Activated CD4-positive, alpha-beta T cell treated with anti-CD3 and anti-CD28 coated beads, Interleukin-10, Interleukin-2, amounts not matched to agents 100 ng/mL and 50 ng/mL, durations not matched to agents 16 hours and 8 hours (primary cell): ENCODE measurements around the gene ENTPD7.
A peak's percentile ranks its signal among the peaks of the same experiment; 100 is the strongest.
"Not testable (repeated sequence)": the region's sequence is repeated elsewhere in the genome, so short reads cannot be mapped to it uniquely, and the experiment has no call there.

ENCODE experiments used
- DNase-seq: peaks from one replicate; pipeline ENCODE4 v3.0.0-alpha.2; 2020

Gene ENTPD7

DNA sequence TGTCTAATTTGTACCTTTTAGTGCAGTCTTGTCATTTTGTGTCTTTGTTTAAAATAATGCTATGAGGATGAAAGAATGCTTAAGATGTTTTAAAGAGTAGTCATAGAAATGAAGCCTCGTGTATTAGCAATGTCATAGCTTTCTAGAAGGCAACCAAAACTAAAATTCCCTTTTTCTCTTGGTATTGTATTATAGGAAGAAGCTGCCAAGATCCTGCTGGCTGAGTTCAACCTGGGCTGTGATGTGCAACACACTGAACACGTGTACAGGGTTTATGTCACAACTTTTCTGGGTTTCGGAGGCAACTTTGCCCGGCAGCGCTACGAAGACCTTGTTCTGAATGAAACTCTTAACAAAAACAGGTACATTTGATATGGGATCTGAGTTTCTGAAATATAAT, 36.5 kb downstream of the ENTPD7 start:
- DNase-seq: no peak

DNA sequence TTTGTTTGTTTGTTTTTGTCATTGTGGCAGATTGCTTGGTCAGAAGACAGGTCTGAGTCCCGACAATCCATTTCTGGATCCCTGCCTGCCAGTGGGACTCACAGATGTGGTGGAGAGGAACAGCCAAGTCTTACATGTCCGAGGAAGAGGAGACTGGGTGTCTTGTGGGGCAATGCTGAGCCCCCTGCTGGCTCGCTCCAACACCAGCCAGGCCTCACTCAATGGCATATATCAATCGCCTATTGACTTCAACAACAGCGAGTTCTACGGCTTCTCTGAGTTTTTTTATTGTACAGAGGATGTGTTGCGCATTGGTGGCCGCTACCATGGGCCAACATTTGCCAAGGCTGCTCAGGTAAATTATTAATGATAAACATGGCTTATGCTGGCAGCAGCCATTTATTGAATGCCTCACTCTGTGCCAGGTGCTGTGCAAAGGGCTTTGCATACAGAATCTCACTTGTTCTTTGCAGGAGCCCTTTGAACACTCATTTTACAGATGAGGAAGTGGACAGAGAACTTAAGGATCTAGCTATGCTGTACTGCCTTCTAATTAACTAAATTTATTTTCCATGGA, 39.3 kb downstream of the ENTPD7 start:
- DNase-seq: no peak

DNA sequence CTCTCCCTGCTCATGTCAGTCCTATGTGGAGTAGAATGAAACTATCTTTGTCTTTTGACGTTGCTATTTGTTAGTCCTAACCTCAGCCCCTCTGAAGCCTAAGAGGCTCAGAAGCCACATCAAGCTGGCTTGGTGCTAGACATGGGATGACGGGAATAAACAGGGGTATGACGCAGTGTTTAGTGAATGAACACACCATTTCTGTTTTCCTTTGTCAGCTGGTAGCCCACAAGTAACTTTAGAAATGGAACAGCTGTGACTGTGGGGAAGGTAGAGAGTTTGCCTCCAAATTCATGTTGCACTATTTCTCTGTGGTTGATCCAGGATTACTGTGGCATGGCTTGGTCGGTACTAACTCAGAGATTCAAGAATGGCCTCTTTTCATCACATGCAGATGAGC, 41.3 kb downstream of the ENTPD7 start:
- no peak for DNase-seq

DNA sequence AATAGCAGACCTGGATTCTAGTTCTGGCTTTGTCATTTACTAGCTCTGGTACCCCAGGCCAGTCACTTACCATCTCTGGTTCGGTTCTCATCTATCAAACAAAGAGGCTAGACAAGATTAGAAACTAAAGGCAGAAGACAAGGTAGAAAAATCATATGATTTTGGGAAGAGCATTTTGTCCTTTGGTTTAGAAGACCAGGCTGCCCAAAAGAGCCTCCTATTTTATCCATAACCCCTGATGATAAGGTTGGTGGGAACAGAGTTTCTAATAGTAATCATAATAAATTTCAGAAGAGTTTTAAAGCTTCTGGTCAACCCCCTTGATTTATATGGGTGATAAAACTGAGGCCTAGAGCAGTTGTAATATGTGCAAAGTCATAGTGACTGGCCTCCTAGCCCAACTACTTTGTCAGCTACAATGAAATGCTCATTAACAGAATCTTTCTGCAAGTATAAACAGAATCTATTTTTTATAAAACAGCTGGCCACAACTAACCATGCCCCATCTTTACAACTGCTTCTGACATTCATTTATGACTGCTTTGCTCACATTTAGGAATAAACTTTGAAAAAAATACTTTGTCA, 49.2 kb downstream of the ENTPD7 start:
- no peak for DNase-seq

DNA sequence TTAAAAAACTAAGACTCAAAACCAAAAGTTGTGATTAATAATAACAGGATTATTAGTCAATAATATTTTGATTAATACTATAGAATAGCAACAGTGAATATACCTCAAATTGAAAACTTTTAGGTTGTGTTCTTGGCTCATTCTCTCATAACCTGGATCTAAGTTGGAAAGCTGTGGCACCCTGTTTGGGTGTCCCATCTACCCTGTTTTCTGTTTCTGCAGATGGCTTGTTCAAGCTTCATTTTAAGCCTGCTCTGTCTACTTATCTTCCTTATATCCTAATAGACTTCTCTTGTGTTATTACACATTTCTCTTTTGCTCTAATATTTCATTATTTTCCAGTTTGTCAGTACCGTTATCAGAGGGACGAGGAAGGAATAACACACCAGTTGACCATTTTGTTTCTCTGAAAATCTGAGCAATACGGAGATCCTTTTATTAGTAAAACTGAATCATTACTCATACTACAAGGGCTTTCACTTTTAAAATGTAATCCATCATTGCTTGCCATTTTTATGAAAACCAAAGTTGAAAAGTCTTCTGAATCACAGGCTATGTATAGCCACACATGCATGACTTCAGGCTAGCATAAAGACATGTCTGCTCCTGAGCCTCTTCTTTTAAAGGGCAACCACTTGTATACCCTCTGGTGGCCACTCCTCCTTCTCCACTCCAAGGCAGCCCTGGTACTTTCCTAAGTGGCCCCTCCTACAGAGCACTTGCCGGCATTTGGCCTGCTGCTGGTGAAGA, 50.3 kb downstream of the ENTPD7 start:
- peak; percentile 59 for DNase-seq

DNA sequence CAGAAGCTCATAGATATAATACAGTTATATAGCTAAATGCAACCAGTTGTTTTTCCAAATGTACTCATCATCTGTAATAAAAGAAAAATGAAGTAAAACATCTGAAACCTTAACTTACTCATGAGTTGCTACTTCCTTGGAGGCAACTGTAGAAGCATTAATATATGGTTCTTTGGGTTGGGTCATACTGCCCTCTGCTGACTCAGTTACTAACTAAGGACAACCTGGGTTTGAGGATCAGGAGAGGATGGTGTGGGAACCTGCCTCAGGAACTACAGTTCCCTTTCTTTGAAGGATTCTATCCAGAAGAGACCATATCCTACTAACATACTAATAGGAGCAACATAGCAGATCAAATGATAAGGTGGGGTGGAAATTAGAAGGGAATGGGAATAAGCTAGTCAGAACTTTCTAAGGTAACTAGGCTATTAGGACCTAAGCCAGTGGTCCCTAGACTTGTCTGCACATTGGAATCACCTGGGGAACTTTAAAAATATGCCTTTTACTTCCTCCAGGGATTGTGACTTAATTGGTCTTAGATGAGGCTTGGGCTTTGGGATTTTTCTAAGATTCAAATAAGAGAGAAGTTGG, 51.9 kb downstream of the ENTPD7 start:
- DNase-seq: peak; percentile 61

DNA sequence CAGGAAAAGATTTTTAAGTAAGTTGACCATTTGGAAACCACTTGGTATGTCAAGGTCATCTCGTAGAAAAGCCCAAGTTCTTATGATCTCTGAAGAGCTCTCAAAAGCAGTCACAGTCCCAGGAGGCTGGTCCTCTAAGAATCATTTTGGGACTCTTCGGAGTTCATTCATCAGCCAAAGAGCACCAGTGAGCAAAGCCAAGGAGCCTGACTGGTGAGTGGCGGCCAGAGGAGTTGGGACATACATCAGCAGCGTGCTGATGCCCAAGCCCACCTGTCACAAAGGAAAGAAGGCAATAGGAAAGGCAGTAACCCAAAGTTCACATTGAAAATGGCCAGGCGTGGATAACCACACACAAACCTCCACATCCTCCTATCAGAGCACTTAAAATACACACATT, 55.1 kb downstream of the ENTPD7 start:
- DNase-seq: no peak

DNA sequence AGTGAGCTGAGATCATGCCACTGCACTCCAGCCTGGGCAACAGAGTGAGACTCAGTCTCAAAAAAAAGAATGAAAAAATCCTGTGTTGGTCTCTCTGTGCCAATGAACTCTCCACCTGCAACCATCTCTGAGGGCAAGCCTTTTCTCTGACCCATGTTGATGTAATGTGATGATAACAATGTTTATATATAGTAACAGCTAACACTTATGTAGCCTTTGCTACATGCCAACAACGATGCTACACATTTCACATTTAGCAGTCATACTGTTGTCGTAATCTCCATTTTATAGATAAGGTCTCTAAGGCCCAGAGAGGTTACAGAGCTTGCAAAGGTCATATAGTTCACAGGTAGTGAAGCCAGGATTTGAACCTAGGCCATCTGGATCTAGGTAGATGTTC, 61.1 kb downstream of the ENTPD7 start:
- no peak for DNase-seq

DNA sequence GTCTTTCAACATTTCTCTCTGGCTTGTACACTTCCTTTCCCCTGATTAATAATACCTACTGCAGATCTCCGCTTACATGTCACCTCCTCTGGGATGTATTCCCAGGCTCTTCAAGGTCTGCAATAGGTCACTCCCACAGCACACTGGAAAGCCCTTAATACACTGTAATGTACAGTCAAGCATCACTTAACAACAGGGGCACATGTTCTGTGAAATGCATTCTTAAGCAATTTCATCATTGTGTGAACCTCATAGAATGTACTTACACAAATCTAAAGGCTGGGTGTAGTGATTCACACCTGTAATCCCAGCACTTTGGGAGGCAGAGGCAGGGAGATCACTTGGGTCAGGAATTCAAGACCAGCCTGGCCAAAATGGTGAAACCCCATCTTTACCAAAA, 70.7 kb downstream of the ENTPD7 start:
- no peak for DNase-seq

DNA sequence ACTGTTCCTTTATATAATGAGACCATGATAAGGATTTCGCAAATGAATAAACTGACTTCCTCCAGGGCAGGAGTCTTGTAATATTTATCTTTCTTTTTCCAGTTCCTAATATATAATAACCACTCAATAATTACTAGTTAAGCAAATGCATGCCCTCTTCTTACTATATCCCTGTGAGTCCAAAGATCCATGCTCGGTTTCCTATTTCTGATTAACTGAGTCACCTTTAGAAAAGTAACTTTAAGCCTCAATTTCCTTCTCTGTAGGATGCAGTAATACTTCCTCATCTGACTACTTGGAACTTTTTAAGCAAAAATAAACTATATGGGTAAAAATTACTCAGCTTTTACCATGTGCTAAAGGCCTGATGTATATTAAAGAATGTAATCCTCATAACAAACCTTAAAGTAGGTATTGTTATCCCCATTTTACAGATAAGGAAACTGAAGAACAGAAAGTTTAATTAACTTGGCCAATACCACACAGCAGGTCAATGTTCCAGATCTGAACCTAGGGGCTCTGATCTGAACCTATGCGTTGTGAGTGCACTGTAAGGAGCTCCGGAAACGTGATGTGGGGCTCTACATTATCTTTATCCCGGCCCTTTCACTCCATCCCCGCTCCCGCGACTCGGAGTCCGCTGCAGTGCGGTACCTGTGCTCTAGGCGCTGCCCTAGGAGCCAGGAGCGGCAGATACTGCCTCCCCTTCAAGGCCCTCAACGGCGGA, 72.2 kb downstream of the ENTPD7 start:
- DNase-seq: no peak

DNA sequence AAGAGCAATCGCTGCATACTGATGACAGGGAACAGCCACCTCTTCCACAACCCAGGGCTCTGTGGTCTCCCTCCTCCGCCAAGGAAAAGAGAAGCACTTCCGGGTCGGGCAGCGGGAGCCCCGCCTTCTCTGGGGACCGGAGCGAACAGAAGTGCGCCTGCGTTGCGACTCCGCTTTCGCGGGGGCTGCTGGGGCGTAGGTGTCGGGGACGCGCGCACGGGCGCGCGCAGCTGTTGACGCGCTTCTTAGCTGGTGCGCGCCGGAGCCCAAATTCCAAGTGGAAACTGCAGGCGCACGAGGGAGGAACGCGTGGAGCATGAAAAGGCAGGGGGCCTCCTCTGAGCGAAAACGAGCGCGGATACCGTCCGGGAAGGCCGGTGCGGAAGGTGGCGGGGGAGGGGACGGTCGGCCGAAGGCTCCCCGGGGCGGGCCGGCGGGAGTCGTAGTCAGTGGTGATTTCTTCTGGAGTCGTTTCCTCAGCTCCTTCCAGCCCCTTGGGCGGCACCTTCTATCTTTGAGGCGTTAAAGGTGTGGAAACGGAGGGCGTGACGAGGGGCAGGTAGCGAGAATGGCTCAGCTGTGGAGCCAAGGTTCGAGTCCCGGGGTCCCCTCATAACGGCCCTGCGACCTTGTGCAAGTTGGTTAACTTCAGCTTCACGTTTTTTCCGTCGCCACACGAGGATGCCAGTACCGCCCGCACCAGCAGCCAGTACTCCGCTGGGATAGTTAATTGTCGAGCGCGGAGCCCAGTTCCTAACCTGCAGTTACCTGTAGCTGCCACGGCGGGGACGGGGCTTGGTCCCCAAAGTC, 72.9 kb downstream of the ENTPD7 start, which contains the start of the genes COX15 and CUTC:
COX15 (minus strand) TSS at position 95 of the 810 bp plus-strand sequence; CDS start at position 17, 78 bp downstream.
CUTC (plus strand) TSS at position 202 of the 810 bp plus-strand sequence; CDS start at position 317, 115 bp downstream.
- DNase-seq: peak; percentile 98

DNA sequence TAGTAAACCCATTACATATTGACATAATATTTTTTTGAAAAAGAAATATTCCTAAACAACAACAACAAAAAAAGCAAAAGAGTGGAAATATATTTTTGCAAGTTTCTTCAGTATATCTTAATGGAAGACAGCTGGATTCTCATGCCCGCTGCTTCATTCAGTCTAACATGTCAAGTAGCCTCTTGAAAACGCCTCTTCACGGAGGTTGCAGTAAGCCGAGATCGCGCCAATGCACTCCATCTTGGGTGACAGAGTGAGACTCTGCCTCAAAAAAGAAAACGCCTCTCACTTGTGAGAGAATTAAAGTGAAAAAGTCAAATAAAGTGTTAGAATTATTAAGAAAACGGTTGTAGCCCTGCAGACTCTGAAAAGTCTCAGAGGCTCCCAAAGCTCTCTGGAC, 74.1 kb downstream of the ENTPD7 start:
- no peak for DNase-seq

DNA sequence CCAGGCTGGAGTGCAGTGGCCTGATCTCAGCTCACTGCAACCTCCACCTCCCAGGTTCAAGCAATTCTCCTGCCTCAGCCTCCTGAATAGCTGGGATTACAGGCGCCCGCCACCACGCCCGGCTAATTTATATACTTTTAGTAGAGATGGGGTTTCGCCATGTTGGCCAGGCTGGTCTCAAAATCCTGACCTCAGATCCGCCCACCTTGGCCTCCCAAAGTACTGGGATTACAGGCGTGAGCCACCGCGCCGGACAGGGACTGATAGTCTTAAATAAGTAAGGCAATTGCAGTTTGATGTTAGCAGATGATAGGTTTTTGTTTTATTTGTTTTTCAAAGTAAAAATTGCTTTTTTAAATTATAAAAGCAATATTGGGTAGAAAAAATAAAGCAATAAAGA, 74.8 kb downstream of the ENTPD7 start:
- DNase-seq: not testable (repeated sequence)

DNA sequence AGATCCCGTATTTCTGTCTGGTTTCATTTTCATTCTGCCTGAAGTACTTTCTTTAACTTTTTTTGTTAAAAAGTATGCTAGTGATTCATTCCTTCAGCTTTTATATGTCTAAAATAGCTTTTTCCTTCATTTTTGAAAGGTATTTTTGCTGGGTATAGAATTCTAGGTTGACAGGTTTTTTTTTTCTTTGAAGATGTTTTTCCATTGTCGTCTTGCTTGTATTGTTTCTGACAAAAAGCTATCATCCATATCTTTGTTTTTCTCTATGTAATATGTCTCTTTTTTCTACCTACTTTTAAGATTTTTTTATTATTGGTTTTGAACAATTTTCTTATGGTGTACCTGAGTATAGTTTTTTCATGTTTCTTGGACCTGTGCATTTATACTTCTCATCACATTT, 81.0 kb downstream of the ENTPD7 start:
- DNase-seq: no peak

DNA sequence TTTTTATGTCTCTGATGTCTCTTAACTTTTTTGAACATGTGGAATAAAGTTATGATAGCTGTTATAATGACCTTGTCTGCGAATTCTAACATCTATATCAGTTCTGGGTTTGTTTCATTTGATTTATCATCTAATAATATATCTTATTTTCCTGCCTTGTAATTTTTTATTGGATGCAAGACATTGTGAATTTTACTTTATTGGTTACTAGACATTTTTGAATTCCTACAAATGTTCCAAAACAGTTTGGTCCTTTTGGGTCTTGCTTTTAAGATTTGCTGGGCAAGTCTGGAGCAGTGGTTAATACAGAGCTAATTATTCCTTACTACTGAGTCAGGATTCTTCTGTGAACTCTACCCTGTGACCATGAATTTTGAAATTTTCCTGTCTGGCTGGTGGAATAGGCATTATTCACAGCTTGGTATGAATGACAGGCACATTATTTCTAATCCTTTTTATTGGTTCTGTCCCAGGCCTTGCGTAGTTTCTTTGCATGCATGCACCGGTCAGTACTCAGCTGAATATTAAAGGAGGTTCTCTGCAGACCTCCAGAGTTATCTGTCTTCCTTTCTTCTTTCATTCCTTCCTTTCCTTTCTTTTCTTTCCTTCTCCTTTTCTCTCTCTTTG, 81.7 kb downstream of the ENTPD7 start:
- DNase-seq: no peak

DNA sequence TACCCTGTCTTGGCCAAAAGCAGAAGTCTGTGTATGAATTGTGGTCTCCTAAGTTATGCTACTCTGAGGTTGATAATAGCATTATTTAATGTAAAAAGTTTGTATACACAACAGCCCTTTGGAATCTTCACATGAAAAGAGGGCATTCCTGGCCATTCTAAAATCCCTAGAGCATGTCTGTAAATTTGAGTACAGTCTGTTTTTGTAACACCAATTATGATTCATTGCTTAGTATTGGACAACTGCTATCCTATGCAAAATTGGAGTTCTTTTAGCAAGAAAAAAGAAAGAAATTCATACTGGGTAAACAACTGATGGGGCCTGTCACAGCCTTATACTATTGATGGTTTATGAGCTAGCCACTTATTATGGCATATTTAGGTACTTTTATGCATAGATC, 82.9 kb downstream of the ENTPD7 start:
- DNase-seq: no peak

DNA sequence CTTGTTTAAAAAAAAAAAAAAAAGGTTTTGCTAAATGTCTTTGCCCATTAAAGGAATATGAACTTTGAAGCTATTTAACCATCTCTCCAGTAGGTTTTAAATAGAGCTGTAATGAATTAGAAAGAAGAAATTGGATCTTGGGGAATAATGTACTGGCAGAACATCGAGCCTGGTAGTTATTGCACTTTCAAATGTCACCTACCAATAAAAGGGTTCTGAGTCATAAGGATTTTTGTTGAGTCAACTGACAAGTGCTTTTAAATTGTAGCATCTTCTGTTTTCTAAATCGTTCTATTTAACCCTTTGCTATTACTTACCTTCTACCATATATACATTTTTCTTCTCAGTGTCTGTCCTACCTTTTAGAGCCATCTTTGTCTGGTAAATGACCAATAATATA, 83.4 kb downstream of the ENTPD7 start:
- peak; percentile 27 for DNase-seq

DNA sequence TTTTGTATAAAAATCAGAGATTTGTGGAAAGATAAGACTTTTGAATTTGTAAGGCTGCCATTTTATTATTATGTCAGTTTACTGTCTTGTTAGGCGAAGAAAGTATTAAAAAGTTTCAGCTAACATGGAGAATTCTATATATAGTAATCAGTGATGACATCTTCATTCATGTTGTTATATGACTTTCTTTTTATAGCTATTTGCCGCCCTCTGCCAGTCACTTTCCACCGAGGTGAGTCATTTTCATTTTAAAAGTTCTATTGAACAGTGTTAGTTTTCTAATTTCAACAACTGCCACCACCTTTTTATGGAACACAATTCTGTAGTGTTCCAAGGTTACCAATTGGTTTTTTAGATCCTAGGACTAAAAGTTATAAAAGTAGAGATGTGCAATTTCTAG, 84.5 kb downstream of the ENTPD7 start:
- DNase-seq: no peak

DNA sequence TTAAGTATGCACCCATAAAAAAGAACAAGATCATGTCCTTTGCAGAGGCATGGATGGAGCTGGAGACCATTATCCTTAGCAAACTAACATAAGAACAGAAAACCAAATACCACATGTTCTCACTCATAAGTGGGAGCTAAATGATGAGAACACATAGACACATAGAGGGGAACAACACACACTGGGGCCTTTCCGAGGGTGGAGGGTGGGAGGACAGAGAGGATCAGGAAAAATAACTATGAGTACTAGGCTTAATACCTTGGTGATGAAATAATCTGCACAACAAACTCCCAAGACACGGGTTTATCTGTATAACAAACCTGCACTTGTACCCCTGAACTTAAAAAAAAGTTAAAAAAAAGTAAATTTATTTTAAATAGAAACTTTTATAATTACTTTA, 86.9 kb downstream of the ENTPD7 start:
- not testable (repeated sequence) for DNase-seq

DNA sequence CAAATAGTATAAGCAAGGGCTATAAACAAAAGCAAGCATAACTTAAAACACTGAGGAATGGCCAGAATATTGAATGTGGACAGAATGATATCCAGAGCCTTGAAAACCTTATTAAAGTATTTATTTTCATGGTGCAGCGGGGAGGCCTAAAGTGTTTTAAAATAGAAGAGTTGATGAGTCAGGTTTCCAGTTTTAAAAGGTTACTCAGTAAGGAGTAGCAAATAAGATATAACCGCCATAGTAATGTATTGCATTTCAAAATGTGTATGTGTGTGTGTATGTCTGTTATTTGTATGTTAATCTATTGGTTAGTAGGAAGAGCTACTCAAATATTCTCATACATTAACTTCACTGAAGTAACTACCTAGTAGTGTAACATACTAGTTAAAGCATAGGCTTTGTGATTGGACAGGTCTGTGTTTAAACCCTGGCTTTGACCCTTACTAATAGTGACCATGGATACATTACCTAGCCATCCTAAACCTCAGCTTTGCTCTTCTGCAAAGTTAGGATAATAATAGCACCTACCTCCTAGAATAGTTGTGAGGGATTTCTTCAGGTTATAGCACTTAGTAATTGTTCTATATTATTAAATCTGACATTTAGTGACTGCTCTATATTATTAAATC, 89.6 kb downstream of the ENTPD7 start:
- DNase-seq: no peak

DNA sequence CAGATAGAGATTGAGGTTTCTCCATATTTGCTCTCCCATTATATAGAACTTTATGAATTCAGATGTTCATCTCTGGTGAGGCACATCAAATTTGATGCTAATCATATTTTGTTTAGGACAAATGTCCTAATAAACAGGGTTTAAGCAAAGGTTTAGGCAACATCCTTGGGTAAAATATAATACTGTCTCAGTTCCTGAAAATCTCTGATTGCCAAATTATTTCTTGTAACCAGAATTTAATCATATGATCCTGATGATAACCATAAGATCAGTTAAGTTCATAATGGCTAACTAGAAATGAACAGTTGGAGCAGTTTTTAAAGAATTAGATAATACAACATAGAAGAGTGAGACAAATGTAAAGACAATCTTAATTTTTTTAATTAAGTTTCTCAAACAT, 91.3 kb downstream of the ENTPD7 start:
- no peak for DNase-seq
